Chondrocyte (in vitro differentiated cells): ENCODE measurements around the gene TDRD9. TPM values are rescaled to one million over a fixed set of nuclear protein-coding genes. Genes with fewer than 3 reads are reported as not detected.

ENCODE experiments used
- DNase-seq: peaks from one replicate; pipeline ENCODE4 v3.0.0; 2021; ENCODE audit warnings: mixed read lengths, low spot score
- H3K27ac Mint-ChIP-seq: one replicate; pipeline ENCODE4 v1.8.0; 2021; ENCODE audit warnings: mild to moderate bottlenecking, moderate library complexity, mixed read lengths; ENCODE audit not compliant: unreplicated experiment
- H3K27me3 Mint-ChIP-seq: 2 replicates; pipeline ENCODE4 v1.8.0; 2021; ENCODE audit warnings: low read depth, mixed read lengths
- H3K36me3 Mint-ChIP-seq: 2 replicates; pipeline ENCODE4 v1.8.0; 2021; ENCODE audit warnings: low read depth, mixed read lengths
- H3K4me1 Mint-ChIP-seq: 2 replicates; pipeline ENCODE4 v1.8.0; 2021; ENCODE audit warnings: low read depth, mild to moderate bottlenecking, mixed read lengths
- H3K4me3 Mint-ChIP-seq: one replicate; pipeline ENCODE4 v1.8.0; 2021; ENCODE audit warnings: mild to moderate bottlenecking, moderate library complexity, mixed read lengths; ENCODE audit not compliant: unreplicated experiment
- H3K9me3 Mint-ChIP-seq: 2 replicates; pipeline ENCODE4 v1.8.0; 2021; ENCODE audit warnings: low read depth, mixed read lengths
- total RNA-seq: library from RNA; stranded (reverse); gene quantifications from 3 replicates; pipeline ENCODE4 v1.2.1, GENCODE V29; 2021
- TF ChIP-seq, protein P1 (sequence below): fragments of 200-600 bp; sonication (generic); IDR thresholded peaks from 2 replicates; pipeline ENCODE4 v1.5.0; 2021; ENCODE audit warnings: antibody characterized with exemption, mild to moderate bottlenecking, moderate library complexity

TDRD9 gene
- total RNA-seq, 1 donor from 2014 or later = not detected

DNA sequence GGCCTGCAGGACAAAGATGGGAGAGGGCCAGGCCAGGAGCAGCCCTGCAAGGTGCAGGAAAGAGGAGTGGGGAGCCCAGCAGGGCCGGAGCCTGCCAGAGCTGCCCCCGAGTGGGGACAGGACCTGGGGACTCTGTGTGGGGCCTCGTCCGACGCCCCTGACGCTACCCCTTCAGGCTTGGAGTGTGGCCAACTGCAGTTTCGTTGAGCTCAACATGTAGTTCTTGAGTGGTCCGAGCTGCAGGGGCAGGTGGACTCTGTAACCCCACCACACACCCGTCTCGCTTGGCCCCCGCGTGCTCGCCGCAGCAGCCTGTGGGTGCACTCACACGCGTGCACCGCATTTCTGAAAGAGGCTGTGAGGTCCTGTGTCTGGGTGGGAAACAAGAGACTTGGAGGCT, 159.2 kb downstream of the TDRD9 start:
- Mint-ChIP-seq H3K4me1 (no peaks in the 10 kb centered on the region), H3K9me3 (no peaks in the 10 kb centered on the region), H3K4me3 (no peak overlapping the region), H3K36me3 (no peaks in the 10 kb centered on the region), H3K27me3 (peaks cover 21% of the 10 kb centered on the region), H3K27ac (no peak overlapping the region)
- DNase-seq = no peak
- TF ChIP-seq, protein P1, sequence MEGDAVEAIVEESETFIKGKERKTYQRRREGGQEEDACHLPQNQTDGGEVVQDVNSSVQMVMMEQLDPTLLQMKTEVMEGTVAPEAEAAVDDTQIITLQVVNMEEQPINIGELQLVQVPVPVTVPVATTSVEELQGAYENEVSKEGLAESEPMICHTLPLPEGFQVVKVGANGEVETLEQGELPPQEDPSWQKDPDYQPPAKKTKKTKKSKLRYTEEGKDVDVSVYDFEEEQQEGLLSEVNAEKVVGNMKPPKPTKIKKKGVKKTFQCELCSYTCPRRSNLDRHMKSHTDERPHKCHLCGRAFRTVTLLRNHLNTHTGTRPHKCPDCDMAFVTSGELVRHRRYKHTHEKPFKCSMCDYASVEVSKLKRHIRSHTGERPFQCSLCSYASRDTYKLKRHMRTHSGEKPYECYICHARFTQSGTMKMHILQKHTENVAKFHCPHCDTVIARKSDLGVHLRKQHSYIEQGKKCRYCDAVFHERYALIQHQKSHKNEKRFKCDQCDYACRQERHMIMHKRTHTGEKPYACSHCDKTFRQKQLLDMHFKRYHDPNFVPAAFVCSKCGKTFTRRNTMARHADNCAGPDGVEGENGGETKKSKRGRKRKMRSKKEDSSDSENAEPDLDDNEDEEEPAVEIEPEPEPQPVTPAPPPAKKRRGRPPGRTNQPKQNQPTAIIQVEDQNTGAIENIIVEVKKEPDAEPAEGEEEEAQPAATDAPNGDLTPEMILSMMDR = no peak

DNA sequence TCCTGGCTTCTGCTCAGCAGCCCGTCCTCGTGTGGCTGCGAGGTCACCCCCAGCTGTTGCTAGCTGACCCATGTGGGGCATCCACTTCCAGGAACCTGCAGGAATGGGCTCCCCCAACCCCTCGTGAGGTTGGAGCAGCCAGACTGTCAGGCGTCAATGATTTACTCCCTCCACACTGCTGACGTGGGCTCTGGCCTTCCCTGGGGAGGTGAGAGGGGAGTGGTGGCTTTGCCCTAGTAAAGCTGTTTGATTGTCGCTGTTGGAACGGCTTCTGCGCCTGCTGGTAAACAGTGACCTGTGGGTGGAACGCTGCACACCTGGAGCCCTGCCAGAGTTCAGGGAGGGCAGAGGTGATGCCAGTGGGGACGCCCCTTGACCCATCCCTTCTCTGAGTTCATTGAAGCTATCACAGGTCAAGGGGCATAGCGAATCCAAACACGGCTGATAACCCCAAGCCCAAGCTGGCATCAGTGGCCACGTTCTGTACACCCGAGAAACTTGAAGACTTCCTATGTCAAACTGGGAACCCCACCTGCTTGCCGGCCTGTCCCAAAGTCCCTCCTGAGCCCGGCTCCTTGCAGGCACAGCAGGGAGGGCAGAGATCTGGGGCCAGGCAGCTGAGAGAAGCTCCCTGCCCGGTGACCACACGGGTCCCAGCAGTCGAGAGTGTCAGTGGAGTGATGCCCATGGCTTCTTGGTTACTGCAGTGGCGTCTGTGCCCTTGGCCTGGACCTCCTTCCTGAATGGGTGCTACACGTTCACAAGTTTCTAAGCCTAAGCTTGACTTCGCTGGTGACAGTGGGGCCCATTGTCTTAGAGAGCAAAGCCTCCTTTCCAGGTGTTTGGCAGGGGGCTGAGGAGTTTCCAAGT, 160.0 kb downstream of the TDRD9 start:
- no peaks in the 10 kb centered on the region for H3K4me1 Mint-ChIP-seq
- DNase-seq = peak; percentile 81
- no peaks in the 10 kb centered on the region for H3K36me3 Mint-ChIP-seq
- H3K27me3 Mint-ChIP-seq = peaks cover 16% of the 10 kb centered on the region
- no peak overlapping the region for H3K27ac Mint-ChIP-seq
- H3K9me3 Mint-ChIP-seq = no peaks in the 10 kb centered on the region
- TF ChIP-seq, protein P1 = no peak
- H3K4me3 Mint-ChIP-seq = no peak overlapping the region

DNA sequence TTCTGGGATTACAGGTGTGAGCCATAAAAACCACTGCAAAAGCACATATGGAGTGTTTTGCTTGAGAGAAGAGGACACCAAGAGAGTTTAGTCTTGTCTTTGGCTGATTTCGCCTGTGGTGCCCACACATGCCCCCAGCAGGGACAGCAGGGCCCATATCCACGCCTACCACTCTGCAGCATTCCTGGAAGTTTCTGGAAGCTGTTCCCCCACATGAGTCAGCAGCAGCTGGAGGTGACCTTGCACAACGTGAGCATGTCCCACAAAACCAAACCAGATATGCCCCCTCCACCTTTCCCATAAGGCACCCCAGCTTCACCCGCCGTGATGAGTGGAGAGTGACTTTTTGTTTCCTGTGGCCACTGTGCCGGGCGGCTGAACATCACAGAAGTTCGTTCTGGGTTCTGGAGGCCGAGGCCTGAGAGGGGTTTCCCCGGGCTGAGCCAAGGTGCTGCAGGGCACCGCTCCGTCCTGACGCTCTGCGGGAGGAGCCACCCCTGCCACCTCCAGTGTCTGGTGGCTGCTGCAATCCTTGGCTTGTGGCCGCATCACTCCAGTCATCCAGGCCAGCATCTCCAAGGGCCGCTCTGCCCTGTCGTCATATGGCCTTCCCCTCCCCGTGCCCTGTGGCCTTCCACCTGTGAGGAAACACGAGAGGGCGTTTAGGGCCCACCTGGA, 162.0 kb downstream of the TDRD9 start:
- Mint-ChIP-seq H3K4me3 (no peak overlapping the region), H3K4me1 (no peaks in the 10 kb centered on the region), H3K27ac (no peak overlapping the region), H3K36me3 (no peaks in the 10 kb centered on the region), H3K9me3 (no peaks in the 10 kb centered on the region), H3K27me3 (peaks cover 7% of the 10 kb centered on the region)
- TF ChIP-seq, protein P1 = no peak
- DNase-seq = peak; percentile 77

DNA sequence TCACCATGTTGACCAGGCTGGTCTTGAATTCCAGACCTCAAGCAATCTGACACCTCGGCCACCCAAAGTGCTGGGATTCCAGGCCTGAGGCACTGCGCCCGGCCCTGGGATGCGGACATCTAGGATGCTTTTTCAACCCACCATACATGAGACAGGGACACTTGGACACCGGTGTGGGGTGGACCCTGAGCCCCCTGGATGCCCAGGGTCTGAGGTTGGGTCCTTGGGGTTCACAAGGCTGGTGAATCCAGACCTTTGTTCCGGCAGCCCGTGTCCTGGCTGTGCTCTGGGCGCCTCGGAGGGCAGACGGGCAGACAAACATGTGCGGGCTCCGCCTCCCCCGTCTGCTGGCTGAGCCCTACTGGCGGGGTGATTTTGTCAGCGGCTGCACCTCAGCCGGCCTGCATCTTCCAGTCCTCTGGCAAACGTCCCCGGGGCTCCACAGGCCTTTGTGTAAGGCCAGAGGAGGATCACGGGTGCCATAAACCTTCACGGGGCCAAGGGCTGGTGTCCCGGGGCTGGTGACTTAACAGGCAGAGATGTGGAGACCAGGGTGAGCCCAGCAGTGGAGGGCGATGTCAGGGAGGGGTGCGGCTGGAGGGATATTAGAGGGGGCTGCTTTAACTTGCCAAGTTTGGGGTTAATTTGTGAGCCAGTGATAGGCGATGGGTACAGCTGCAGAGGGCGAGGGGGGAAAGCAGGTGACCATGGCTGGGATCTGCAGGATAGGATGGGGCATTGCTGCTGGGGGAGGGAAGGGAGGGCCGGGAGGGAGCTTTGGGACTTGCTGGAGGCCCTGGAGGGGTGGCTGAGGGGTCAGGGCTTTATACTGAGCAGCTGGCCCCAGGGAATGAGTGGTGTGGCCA, 163.0 kb downstream of the TDRD9 start:
- H3K27ac Mint-ChIP-seq = no peak overlapping the region
- DNase-seq = peak; percentile 75
- no peaks in the 10 kb centered on the region for H3K36me3 Mint-ChIP-seq
- no peak overlapping the region for H3K4me3 Mint-ChIP-seq
- peaks cover 10% of the 10 kb centered on the region for H3K27me3 Mint-ChIP-seq
- TF ChIP-seq, protein P1 = no peak
- no peaks in the 10 kb centered on the region for H3K9me3 Mint-ChIP-seq
- H3K4me1 Mint-ChIP-seq = no peaks in the 10 kb centered on the region
